SU-DHL-6 (cell line): Measurements from ENCODE around the gene UXT.
"Not testable (repeated sequence)": the region's sequence is repeated elsewhere in the genome, so short reads cannot be mapped to it uniquely, and the experiment has no call there.

ENCODE experiments used
- CTCF ChIP-seq: fragments of 200-600 bp; sonication (generic); IDR thresholded peaks from one replicate; pipeline ENCODE4 v1.5.1; 2017; ENCODE audit warnings: antibody characterized with exemption, mild to moderate bottlenecking, low read length, moderate library complexity; ENCODE audit not compliant: insufficient read depth, poor library complexity, severe bottlenecking
- EZH2phosphoT487 ChIP-seq: fragments of 200-600 bp; sonication (generic), shearing (Covaris generic); conservative IDR thresholded peaks from 2 replicates; pipeline ENCODE4 v1.6.1; 2018; ENCODE audit warnings: mild to moderate bottlenecking, antibody characterized with exemption, low read length, moderate library complexity, mixed read lengths

GRCh38 chrX:47665797-47666196, 6.8 kb upstream of the UXT start:
- TF ChIP-seq CTCF, EZH2phosphoT487: not testable (repeated sequence)
